A549 (cell line): ENCODE results near the gene IFT57. TPM values are rescaled to one million over a fixed set of nuclear protein-coding genes. Genes with fewer than 3 reads are reported as not detected.
"Not testable (repeated sequence)": the region's sequence is repeated elsewhere in the genome, so short reads cannot be mapped to it uniquely, and the experiment has no call there.

ENCODE experiments used
- ATAC-seq, 2 experiments: fragments of 200-7000 bp in 1 of 2; fragments of >200 bp in 1 of 2; cut with Nextera tagmentation in 1 of 2; cut with Tn5 transposase in 1 of 2; 3 replicates each; pipeline versions ENCODE4 v1.8.0 to v1.9.1; 2018 to 2020; ENCODE audit warnings: mild to moderate bottlenecking in 1 of 2, moderate library complexity in 1 of 2
- CTCF ChIA-PET: fragments of 300-600 bp; sonication (Branson Sonifier 250); formaldehyde crosslinking; extraction: SDS; loops from one replicate; lab custom pipeline; 2021; ENCODE audit warnings: antibody characterized with exemption, inconsistent platforms; lab: Yijun Ruan, JAX
- POLR2A ChIA-PET: fragments of 350-600 bp; formaldehyde crosslinking; extraction: SDS; loops from one replicate; lab custom pipeline; 2021; ENCODE audit warnings: antibody characterized with exemption, inconsistent platforms; lab: Yijun Ruan, JAX
- DNase-seq, 2 experiments: peaks; one replicate each; pipeline versions ENCODE4 v3.0.0 to v3.0.0-alpha.2; 2011 to 2016; ENCODE audit warnings: low read depth in 1 of 2, low spot score in 1 of 2
- FAIRE-seq: peaks from 2 replicates; lab custom pipeline; 2011; peaks lifted over from hg19 to GRCh38; lab: Jason Lieb, UNC
- H3K27ac ChIP-seq, 2 experiments: fragments of >200 bp; sonication (Bioruptor Twin); formaldehyde crosslinking; 3 replicates each; pipeline ENCODE4 v1.5.1; 2016 to 2017
- H3K4me1 ChIP-seq: fragments of >200 bp; sonication (Bioruptor Twin); formaldehyde crosslinking; 3 replicates; pipeline ENCODE4 v1.6.1; 2016
- H3K4me2 ChIP-seq: fragments of >200 bp; sonication (Bioruptor Twin); formaldehyde crosslinking; 3 replicates; pipeline ENCODE4 v1.6.1; 2016
- H3K4me3 ChIP-seq: fragments of >200 bp; sonication (Bioruptor Twin); formaldehyde crosslinking; 3 replicates; pipeline ENCODE4 v1.5.1; 2016
- H3K9me3 ChIP-seq: fragments of >200 bp; sonication (Bioruptor Twin); formaldehyde crosslinking; 3 replicates; pipeline ENCODE4 v1.6.1; 2016
- EHF ChIP-seq: fragments of 250-450 bp; sonication (Bioruptor Pico); IDR thresholded peaks from 2 replicates; pipeline ENCODE4 v1.5.0; 2020; ENCODE audit warnings: mild to moderate bottlenecking
- HOXA7 ChIP-seq: fragments of 250-450 bp; sonication (Bioruptor Pico); IDR thresholded peaks from 2 replicates; pipeline ENCODE4 v1.5.0; 2020; ENCODE audit warnings: mild to moderate bottlenecking, moderate library complexity
- NR3C1 ChIP-seq: fragments of >200 bp; sonication (Bioruptor Twin); formaldehyde crosslinking; IDR thresholded peaks from 3 replicates; pipeline ENCODE4 v1.6.1; 2017
- PHF8 ChIP-seq: fragments of 200-600 bp; sonication (generic); IDR thresholded peaks from 2 replicates; pipeline ENCODE4 v1.6.1; 2016; ENCODE audit warnings: low read depth, mild to moderate bottlenecking, antibody characterized with exemption, moderate library complexity, borderline replicate concordance
- RAD21 ChIP-seq, 2 experiments: fragments of >200 bp in 1 of 2; sonication (Bioruptor Twin) in 1 of 2; formaldehyde crosslinking in 1 of 2; IDR thresholded peaks in 1 of 2; conservative IDR thresholded peaks in 1 of 2; 2 replicates in 1 of 2; 3 replicates in 1 of 2; pipeline ENCODE4 v1.6.1; 2012 to 2018; ENCODE audit warnings: inconsistent platforms in 1 of 2
- RFX5 ChIP-seq: fragments of 450-650 bp; IDR thresholded peaks from 2 replicates; pipeline ENCODE4 v1.7.1; 2014; ENCODE audit warnings: antibody characterized with exemption, mild to moderate bottlenecking, moderate library complexity
- SMC3 ChIP-seq: fragments of >200 bp; sonication (Bioruptor Twin); formaldehyde crosslinking; IDR thresholded peaks from 3 replicates; pipeline ENCODE4 v1.6.1; 2018; ENCODE audit warnings: inconsistent platforms
- ZC3H11A ChIP-seq: fragments of 450-650 bp; IDR thresholded peaks from 2 replicates; pipeline ENCODE4 v1.6.1; 2014; ENCODE audit warnings: antibody characterized with exemption, mild to moderate bottlenecking
- ZFP36 ChIP-seq: fragments of 450-650 bp; IDR thresholded peaks from 2 replicates; pipeline ENCODE4 v1.6.1; 2014; ENCODE audit warnings: borderline replicate concordance; ENCODE audit not compliant: partially characterized antibody
- WGBS: methylation state at CpG from one replicate; pipeline ENCODE4 v1.1.6; 2017; ENCODE audit errors: missing lambda C conversion rate; 5-methylcytosine and 5-hydroxymethylcytosine counted together
- polyA plus RNA-seq, 4 experiments: library from polyadenylated mRNA; depleted of rRNA in 3 of 4; stranded (reverse); fragments of >200 nt; fragmentation: RNase III in 1 of 4; extraction: RNeasy Plus Mini Kit Qiagen cat#74134 plus additional on column Dnase treatment in 1 of 4; gene quantifications; 2 replicates in 3 of 4; 3 replicates in 1 of 4; pipeline ENCODE4 v1.2.3, GENCODE V29; 2011 to 2017
- TF ChIP-seq, protein P1 (sequence below): fragments of >200 bp; sonication (Bioruptor Twin); formaldehyde crosslinking; IDR thresholded peaks from 3 replicates; pipeline ENCODE4 v1.5.1; 2016
- TF ChIP-seq, protein P2 (sequence below): fragments of 150-350 bp; IDR thresholded peaks from 2 replicates; pipeline ENCODE4 v1.6.1; 2014; ENCODE audit warnings: low read depth, mild to moderate bottlenecking, low read length
- TF ChIP-seq, protein P3 (sequence below): IDR thresholded peaks from 2 replicates; pipeline ENCODE4 v1.6.1; 2012
- TF ChIP-seq, protein P4 (sequence below): fragments of 200-600 bp; sonication (generic); IDR thresholded peaks from 2 replicates; pipeline ENCODE4 v1.6.1; 2016; ENCODE audit warnings: antibody characterized with exemption, mild to moderate bottlenecking, moderate library complexity

The IFT57 gene
- polyA plus RNA-seq, 2 of the 4 experiments (the other 2 are of a cell fraction), result 39.1 to 59.2 TPM

DNA sequence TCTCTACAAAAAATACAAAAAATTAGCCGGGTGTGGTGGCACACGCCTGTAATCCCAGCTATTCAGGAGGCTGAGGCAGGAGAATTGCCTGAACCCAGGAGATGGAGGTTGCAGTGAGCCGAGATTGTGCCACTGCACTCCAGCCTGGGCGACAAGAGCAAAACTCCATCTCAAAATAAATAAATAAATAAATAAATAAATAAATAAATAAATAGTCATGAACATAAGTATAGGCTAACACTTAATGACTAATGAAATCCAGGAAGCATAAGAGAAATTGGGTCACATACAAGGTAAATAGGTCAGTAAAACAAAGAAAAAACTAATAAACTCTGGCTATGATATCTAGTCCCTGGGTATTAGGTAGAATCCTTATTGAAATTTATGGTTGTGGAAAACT is 66.6 kb downstream of the IFT57 start:
- WGBS, result 92% methylated on average over 4 of the region's 4 CpGs

DNA sequence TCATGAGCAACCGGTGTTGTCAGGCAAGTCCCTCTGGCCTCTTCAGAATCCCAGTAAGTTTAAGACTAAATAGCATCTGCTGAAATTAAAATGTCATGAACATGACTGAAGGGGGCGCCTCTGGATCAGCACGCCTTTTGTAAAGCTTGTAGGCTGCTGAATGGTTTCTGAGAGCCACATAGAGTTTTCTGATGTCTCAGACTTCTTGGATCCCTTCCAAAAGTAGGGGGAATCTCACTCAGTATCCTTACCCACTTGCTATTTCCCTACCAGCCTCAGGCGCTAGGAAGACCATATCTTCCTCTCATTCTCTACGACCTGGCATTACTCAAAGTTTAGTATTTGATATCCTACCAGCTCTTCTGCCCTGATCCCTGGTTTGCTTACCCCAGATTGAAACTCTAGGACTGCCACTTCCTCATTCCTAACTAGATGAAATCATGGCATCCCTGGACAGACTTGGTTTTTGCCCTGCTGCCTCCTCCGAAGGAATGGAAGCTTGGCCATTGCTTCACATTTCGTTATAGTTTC is 68.7 kb downstream of the IFT57 start:
- H3K4me2 ChIP-seq, result no peak overlapping the region
- ChIA-PET POLR2A (no interaction called here), CTCF (interaction anchor here (0.5 to 1.8 kb wide), 18 partner anchors 8 to 512 kb away, joined by 3 to 9 read pairs (median 4); no protein-coding TSS in a partner anchor)
- no peak overlapping the region for H3K4me3 ChIP-seq
- TF ChIP-seq RAD21 (conservative IDR thresholded peaks at IDR 0.05 in 1 of 2, IDR thresholded peaks at IDR 0.05 in 1 of 2) (peak; percentile 47 to 60; a peak in 4 of 5 replicates), NR3C1 (no peak), SMC3 (0 out of 3 replicates have a peak, but pooled peaks have one; percentile 34), RFX5 (no peak)
- TF ChIP-seq, protein P1, sequence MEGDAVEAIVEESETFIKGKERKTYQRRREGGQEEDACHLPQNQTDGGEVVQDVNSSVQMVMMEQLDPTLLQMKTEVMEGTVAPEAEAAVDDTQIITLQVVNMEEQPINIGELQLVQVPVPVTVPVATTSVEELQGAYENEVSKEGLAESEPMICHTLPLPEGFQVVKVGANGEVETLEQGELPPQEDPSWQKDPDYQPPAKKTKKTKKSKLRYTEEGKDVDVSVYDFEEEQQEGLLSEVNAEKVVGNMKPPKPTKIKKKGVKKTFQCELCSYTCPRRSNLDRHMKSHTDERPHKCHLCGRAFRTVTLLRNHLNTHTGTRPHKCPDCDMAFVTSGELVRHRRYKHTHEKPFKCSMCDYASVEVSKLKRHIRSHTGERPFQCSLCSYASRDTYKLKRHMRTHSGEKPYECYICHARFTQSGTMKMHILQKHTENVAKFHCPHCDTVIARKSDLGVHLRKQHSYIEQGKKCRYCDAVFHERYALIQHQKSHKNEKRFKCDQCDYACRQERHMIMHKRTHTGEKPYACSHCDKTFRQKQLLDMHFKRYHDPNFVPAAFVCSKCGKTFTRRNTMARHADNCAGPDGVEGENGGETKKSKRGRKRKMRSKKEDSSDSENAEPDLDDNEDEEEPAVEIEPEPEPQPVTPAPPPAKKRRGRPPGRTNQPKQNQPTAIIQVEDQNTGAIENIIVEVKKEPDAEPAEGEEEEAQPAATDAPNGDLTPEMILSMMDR, result peak; percentile 42; the same call in 2 of the 3 replicates
- no peaks in the 10 kb centered on the region for H3K4me1 ChIP-seq
- no peak for FAIRE-seq
- no peaks in the 10 kb centered on the region for H3K9me3 ChIP-seq
- DNase-seq, result peak in 1 of 2 experiments; percentile 71
- H3K27ac ChIP-seq, result peak overlapping the region in 1 of 2 experiments; percentile 27; a peak in 1 of 6 replicates
- peak; percentile 47 to 88; a peak in 5 of 6 replicates for ATAC-seq
- 68% methylated on average over 7 of the region's 7 CpGs for WGBS

More for the DNA sequence above, 66.6 kb downstream of the IFT57 start:
- H3K4me2 ChIP-seq, DNase-seq, H3K4me1 ChIP-seq, H3K4me3 ChIP-seq, H3K27ac ChIP-seq, ATAC-seq, POLR2A ChIA-PET, H3K9me3 ChIP-seq, FAIRE-seq: not testable (repeated sequence)
- CTCF ChIA-PET, result interaction anchor here (1.6 kb wide), 1 partner anchor 228 kb away, joined by 4 read pairs; no protein-coding TSS in a partner anchor
- TF ChIP-seq ZC3H11A, result peak; percentile 82

DNA sequence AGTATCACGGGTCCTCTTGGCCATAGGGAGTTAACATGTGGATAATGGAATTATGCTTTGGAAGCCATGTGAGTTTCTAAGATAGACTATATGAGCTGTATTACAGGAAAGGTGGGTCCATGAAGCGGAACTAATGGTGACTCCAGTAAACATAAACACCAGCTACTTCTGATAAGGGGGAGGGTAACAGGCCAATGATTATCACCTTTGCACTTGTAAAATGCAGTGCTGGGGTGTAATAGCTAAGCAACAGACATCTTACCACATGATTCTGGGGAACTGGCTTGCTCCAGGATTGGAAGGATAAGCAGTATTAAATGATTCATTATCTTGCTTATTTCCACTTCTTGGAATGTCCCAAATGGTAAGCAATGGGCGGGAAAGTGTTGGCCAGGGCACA is 70.0 kb downstream of the IFT57 start:
- no peaks in the 10 kb centered on the region for H3K9me3 ChIP-seq
- ATAC-seq (no peak), FAIRE-seq (no peak), DNase-seq (no peak)
- 69% methylated on average over 3 of the region's 3 CpGs for WGBS
- H3K4me3 ChIP-seq, result no peak overlapping the region
- TF ChIP-seq, protein P2, sequence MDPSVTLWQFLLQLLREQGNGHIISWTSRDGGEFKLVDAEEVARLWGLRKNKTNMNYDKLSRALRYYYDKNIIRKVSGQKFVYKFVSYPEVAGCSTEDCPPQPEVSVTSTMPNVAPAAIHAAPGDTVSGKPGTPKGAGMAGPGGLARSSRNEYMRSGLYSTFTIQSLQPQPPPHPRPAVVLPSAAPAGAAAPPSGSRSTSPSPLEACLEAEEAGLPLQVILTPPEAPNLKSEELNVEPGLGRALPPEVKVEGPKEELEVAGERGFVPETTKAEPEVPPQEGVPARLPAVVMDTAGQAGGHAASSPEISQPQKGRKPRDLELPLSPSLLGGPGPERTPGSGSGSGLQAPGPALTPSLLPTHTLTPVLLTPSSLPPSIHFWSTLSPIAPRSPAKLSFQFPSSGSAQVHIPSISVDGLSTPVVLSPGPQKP, result no peak
- TF ChIP-seq, protein P3, sequence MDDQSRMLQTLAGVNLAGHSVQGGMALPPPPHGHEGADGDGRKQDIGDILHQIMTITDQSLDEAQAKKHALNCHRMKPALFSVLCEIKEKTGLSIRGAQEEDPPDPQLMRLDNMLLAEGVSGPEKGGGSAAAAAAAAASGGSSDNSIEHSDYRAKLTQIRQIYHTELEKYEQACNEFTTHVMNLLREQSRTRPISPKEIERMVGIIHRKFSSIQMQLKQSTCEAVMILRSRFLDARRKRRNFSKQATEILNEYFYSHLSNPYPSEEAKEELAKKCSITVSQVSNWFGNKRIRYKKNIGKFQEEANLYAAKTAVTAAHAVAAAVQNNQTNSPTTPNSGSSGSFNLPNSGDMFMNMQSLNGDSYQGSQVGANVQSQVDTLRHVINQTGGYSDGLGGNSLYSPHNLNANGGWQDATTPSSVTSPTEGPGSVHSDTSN, result no peak
- TF ChIP-seq, protein P4, sequence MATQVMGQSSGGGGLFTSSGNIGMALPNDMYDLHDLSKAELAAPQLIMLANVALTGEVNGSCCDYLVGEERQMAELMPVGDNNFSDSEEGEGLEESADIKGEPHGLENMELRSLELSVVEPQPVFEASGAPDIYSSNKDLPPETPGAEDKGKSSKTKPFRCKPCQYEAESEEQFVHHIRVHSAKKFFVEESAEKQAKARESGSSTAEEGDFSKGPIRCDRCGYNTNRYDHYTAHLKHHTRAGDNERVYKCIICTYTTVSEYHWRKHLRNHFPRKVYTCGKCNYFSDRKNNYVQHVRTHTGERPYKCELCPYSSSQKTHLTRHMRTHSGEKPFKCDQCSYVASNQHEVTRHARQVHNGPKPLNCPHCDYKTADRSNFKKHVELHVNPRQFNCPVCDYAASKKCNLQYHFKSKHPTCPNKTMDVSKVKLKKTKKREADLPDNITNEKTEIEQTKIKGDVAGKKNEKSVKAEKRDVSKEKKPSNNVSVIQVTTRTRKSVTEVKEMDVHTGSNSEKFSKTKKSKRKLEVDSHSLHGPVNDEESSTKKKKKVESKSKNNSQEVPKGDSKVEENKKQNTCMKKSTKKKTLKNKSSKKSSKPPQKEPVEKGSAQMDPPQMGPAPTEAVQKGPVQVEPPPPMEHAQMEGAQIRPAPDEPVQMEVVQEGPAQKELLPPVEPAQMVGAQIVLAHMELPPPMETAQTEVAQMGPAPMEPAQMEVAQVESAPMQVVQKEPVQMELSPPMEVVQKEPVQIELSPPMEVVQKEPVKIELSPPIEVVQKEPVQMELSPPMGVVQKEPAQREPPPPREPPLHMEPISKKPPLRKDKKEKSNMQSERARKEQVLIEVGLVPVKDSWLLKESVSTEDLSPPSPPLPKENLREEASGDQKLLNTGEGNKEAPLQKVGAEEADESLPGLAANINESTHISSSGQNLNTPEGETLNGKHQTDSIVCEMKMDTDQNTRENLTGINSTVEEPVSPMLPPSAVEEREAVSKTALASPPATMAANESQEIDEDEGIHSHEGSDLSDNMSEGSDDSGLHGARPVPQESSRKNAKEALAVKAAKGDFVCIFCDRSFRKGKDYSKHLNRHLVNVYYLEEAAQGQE, result no peak
- no peak for TF ChIP-seq EHF
- no peak for TF ChIP-seq PHF8
- TF ChIP-seq RFX5, result no peak
- TF ChIP-seq ZFP36, result no peak
- no peak for TF ChIP-seq HOXA7
- no peak for TF ChIP-seq RAD21 (conservative IDR thresholded peaks at IDR 0.05 in 1 of 2, IDR thresholded peaks at IDR 0.05 in 1 of 2)
- no peak overlapping the region for H3K27ac ChIP-seq
- no peaks in the 10 kb centered on the region for H3K4me1 ChIP-seq
- H3K4me2 ChIP-seq, result no peak overlapping the region
- CTCF ChIA-PET, result interaction anchor here (1.0 kb wide), 1 partner anchor 723 kb away, joined by 3 read pairs; no protein-coding TSS in a partner anchor
- POLR2A ChIA-PET, result no interaction called here
